NCI-H1436 treated with DMSO at 0.1 percent for 48 hours (cell line): Measurements from ENCODE around the gene DCXR.

Source experiments
- DNase-seq: peaks from one replicate; lab custom pipeline; 2025; lab: John Stamatoyannopoulos, UW

DCXR gene

GRCh38 chr17:82012261-82012639 is 25.2 kb downstream of the DCXR start:
- no peak for DNase-seq

GRCh38 chr17:82011617-82012187 is 25.8 kb downstream of the DCXR start:
- DNase-seq: no peak

- no peak for DNase-seq
These were observed 26.6 kb downstream of the DCXR start for GRCh38 chr17:82010575-82011525.

GRCh38 chr17:82009413-82009812 is 28.1 kb downstream of the DCXR start:
- DNase-seq: no peak

- no peak for DNase-seq
These were observed 28.5 kb downstream of the DCXR start for GRCh38 chr17:82008941-82009405.

GRCh38 chr17:82008258-82008940 is 29.1 kb downstream of the DCXR start:
- DNase-seq: no peak

GRCh38 chr17:82007495-82008257 is 29.8 kb downstream of the DCXR start:
- no peak for DNase-seq

GRCh38 chr17:82007228-82007494 is 30.3 kb downstream of the DCXR start:
- DNase-seq: no peak

GRCh38 chr17:82006468-82007227 is 30.8 kb downstream of the DCXR start:
- no peak for DNase-seq

- DNase-seq: no peak
These were observed 31.7 kb downstream of the DCXR start for GRCh38 chr17:82005701-82006348.

GRCh38 chr17:82004517-82005455 is 32.7 kb downstream of the DCXR start:
- DNase-seq: no peak

GRCh38 chr17:82003411-82004381 is 33.8 kb downstream of the DCXR start:
- no peak for DNase-seq

GRCh38 chr17:82001571-82002056 is 35.9 kb downstream of the DCXR start:
- no peak for DNase-seq

- DNase-seq: no peak
These were observed 36.5 kb downstream of the DCXR start for GRCh38 chr17:82000803-82001570.

- DNase-seq: no peak
These were observed 37.3 kb downstream of the DCXR start for GRCh38 chr17:81999976-82000802.

- no peak for DNase-seq
These were observed 37.9 kb downstream of the DCXR start for GRCh38 chr17:81999587-81999975.
